Trophoblast cell (in vitro differentiated cells and primary cell): Measurements from ENCODE around the gene SPRTN.
A peak's percentile ranks its signal among the peaks of the same experiment; 100 is the strongest.

Source experiments
- DNase-seq, 2 donors: peaks; one replicate each; pipeline ENCODE4 v3.0.0-alpha.2; 2016
- H2AFZ ChIP-seq: 2 replicates; pipeline ENCODE4 v1.6.1; 2013; ENCODE audit warnings: low read length, moderate library complexity, mild to moderate bottlenecking; ENCODE audit not compliant: insufficient read depth, poor library complexity
- H2AK5ac ChIP-seq: 2 replicates; pipeline ENCODE4 v1.6.1; 2013; ENCODE audit warnings: mild to moderate bottlenecking, low read length
- H2BK120ac ChIP-seq: 2 replicates; pipeline ENCODE4 v1.6.1; 2013; ENCODE audit warnings: low read length, mild to moderate bottlenecking, moderate library complexity; ENCODE audit not compliant: insufficient read depth, poor library complexity
- H2BK12ac ChIP-seq: 2 replicates; pipeline ENCODE4 v1.6.1; 2013; ENCODE audit warnings: mild to moderate bottlenecking, low read length, moderate library complexity
- H2BK5ac ChIP-seq: 2 replicates; pipeline ENCODE4 v1.6.1; 2013; ENCODE audit warnings: low read length, low read depth, moderate library complexity, mild to moderate bottlenecking; ENCODE audit not compliant: poor library complexity
- H3K14ac ChIP-seq: 2 replicates; pipeline ENCODE4 v1.6.1; 2013; ENCODE audit warnings: mild to moderate bottlenecking, low read length
- H3K18ac ChIP-seq: 2 replicates; pipeline ENCODE4 v1.6.1; 2013; ENCODE audit warnings: mild to moderate bottlenecking, low read length
- H3K23ac ChIP-seq: 2 replicates; pipeline ENCODE4 v1.6.1; 2013; ENCODE audit warnings: low read length
- H3K27ac ChIP-seq: 2 replicates; pipeline ENCODE4 v1.5.1; 2013; ENCODE audit warnings: low read depth, mild to moderate bottlenecking, inconsistent platforms, low read length, moderate library complexity
- H3K27me3 ChIP-seq: 2 replicates; pipeline ENCODE4 v1.6.1; 2013; ENCODE audit warnings: inconsistent platforms, mild to moderate bottlenecking, low read length, moderate library complexity; ENCODE audit not compliant: insufficient read depth
- H3K36me3 ChIP-seq, 2 experiments: 1 replicate in 1 of 2; 2 replicates in 1 of 2; pipeline ENCODE4 v1.6.1; 2013; ENCODE audit warnings: low read length in 2 of 2, mild to moderate bottlenecking in 2 of 2, moderate library complexity in 1 of 2; ENCODE audit not compliant: insufficient read depth in 2 of 2, control insufficient read depth in 1 of 2
- H3K4ac ChIP-seq: 2 replicates; pipeline ENCODE4 v1.6.1; 2013; ENCODE audit warnings: low read depth, mild to moderate bottlenecking, low read length, moderate library complexity
- H3K4me1 ChIP-seq, 2 experiments: 1 replicate in 1 of 2; 2 replicates in 1 of 2; pipeline ENCODE4 v1.6.1; 2013; ENCODE audit warnings: low read length in 2 of 2, mild to moderate bottlenecking in 2 of 2, moderate library complexity in 1 of 2; ENCODE audit not compliant: insufficient read depth in 2 of 2, control insufficient read depth in 1 of 2
- H3K4me2 ChIP-seq: 2 replicates; pipeline ENCODE4 v1.6.1; 2013; ENCODE audit warnings: inconsistent platforms, mild to moderate bottlenecking, low read length, moderate library complexity
- H3K4me3 ChIP-seq: 2 replicates; pipeline ENCODE4 v1.5.1; 2013; ENCODE audit warnings: mild to moderate bottlenecking, low read depth, low read length, inconsistent platforms
- H3K79me1 ChIP-seq: one replicate; pipeline ENCODE4 v1.6.1; 2013; ENCODE audit warnings: low read length
- H3K79me2 ChIP-seq: 2 replicates; pipeline ENCODE4 v1.6.1; 2013; ENCODE audit warnings: low read length, mild to moderate bottlenecking; ENCODE audit not compliant: control insufficient read depth, insufficient read depth, poor library complexity
- H3K9ac ChIP-seq: 2 replicates; pipeline ENCODE4 v1.6.1; 2013; ENCODE audit warnings: mild to moderate bottlenecking, low read length
- H3K9me3 ChIP-seq: 2 replicates; pipeline ENCODE4 v1.6.1; 2013; ENCODE audit warnings: low read depth, mild to moderate bottlenecking, control low read depth, inconsistent platforms, low read length; ENCODE audit not compliant: insufficient read depth
- H4K12ac ChIP-seq: 2 replicates; pipeline ENCODE4 v1.6.1; 2013; ENCODE audit warnings: low read depth, mild to moderate bottlenecking, low read length, moderate library complexity
- H4K8ac ChIP-seq: 2 replicates; pipeline ENCODE4 v1.6.1; 2013; ENCODE audit warnings: low read depth, mild to moderate bottlenecking, low read length, moderate library complexity
- H4K91ac ChIP-seq: one replicate; pipeline ENCODE4 v1.6.1; 2013; ENCODE audit warnings: low read depth, mild to moderate bottlenecking, low read length, moderate library complexity
- WGBS: extraction: QIAGEN DNeasy Blood & Tissue Kit; methylation state at CpG from one replicate; pipeline ENCODE4 v1.1.7; 2013; ENCODE audit warnings: missing lambda C conversion rate; ENCODE audit not compliant: insufficient read length, insufficient coverage; ENCODE audit errors: extremely low coverage; 5-methylcytosine and 5-hydroxymethylcytosine counted together

The SPRTN gene

GRCh38 chr1:231387770-231388669 is 49.9 kb downstream of the SPRTN start:
- Histone ChIP-seq H3K18ac (peak overlapping the region; percentile 83), H2AFZ (no peak overlapping the region), H2AK5ac (peak overlapping the region; percentile 77), H3K79me1 (peaks cover 5% of the 10 kb centered on the region), H3K9me3 (no peaks in the 10 kb centered on the region), H2BK120ac (no peak overlapping the region), H3K14ac (peak overlapping the region; percentile 51), H3K4ac (no peak overlapping the region), H3K79me2 (peaks cover 4% of the 10 kb centered on the region), H4K8ac (peak overlapping the region; percentile 32), H3K4me3 (no peak overlapping the region), H3K4me2 (no peak overlapping the region), H3K9ac (no peak overlapping the region), H4K91ac (peak overlapping the region; percentile 52), H3K36me3 (no peaks in the 10 kb centered on the region), H4K12ac (no peak overlapping the region), H2BK5ac (no peak overlapping the region), H3K27ac (peak overlapping the region; percentile 16), H2BK12ac (peak overlapping the region; percentile 75), H3K27me3 (no peaks in the 10 kb centered on the region), H3K4me1 (peaks cover 0 to 9% of the 10 kb centered on the region in 2 experiments), H3K23ac (no peak overlapping the region)
- no peak for DNase-seq
- no CpG with 5 or more reads among the region's 5 CpGs for WGBS

- no peak for DNase-seq
- peaks cover 0 to 17% of the 10 kb centered on the region in 2 experiments for H3K4me1 ChIP-seq
- H4K8ac ChIP-seq = no peak overlapping the region
- no peak overlapping the region for H2AFZ ChIP-seq
- H3K79me2 ChIP-seq = peaks cover 4% of the 10 kb centered on the region
- H3K18ac ChIP-seq = no peak overlapping the region
- H3K27me3 ChIP-seq = no peaks in the 10 kb centered on the region
- H3K9ac ChIP-seq = no peak overlapping the region
- no peak overlapping the region for H2BK120ac ChIP-seq
- H3K9me3 ChIP-seq = no peaks in the 10 kb centered on the region
- no peak overlapping the region for H2BK5ac ChIP-seq
- H3K4me2 ChIP-seq = no peak overlapping the region
- H3K23ac ChIP-seq = no peak overlapping the region
- H4K12ac ChIP-seq = no peak overlapping the region
- H3K36me3 ChIP-seq = no peaks in the 10 kb centered on the region
- no peak overlapping the region for H3K27ac ChIP-seq
- no peak overlapping the region for H3K4me3 ChIP-seq
- no peak overlapping the region for H4K91ac ChIP-seq
- WGBS = no CpG with 5 or more reads among the region's 2 CpGs
- no peak overlapping the region for H2AK5ac ChIP-seq
- H3K14ac ChIP-seq = no peak overlapping the region
- H2BK12ac ChIP-seq = no peak overlapping the region
- H3K79me1 ChIP-seq = peaks cover 11% of the 10 kb centered on the region
- no peak overlapping the region for H3K4ac ChIP-seq
These were observed 52.0 kb downstream of the SPRTN start for GRCh38 chr1:231390071-231390470.

DNA sequence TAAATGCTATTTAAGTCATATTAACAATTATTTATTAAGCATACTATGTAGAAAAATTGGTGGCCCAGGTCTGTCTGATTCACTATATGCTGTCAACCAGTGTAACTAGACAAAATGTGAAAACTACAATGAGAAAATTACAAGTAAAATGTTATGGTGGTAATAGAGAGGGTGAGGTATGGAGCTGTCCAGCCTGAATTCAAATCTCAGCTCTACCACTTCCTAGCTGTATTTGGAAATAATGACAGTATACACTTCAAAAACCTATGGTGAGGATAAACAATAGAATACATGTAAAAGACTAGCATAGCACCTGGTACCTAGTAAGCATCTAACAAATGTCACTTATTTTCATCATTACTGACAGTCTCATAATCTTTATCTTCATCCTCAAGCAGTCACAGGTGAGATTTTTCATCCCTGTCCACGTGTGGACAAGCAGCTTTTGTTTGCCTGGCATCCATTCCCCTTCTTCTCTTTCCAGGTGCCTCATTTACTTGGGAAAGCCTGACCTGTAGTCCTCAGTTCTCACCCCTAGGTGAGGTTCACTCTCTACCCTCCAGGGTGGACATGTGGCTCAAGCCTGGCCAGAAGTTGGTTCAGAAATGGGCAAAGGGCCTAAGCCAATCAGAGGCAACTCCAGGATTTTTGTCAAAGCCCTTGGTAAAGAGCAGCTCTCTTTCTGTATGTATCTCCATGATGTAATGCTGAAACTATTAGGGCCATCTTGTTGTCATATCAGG is 54.5 kb downstream of the SPRTN start:
- no peak overlapping the region for H4K91ac ChIP-seq
- H3K27me3 ChIP-seq = no peaks in the 10 kb centered on the region
- DNase-seq = no peak
- peak overlapping the region; percentile 15 for H2AK5ac ChIP-seq
- H2BK5ac ChIP-seq = no peak overlapping the region
- H3K4me2 ChIP-seq = no peak overlapping the region
- H3K79me1 ChIP-seq = peaks cover 16% of the 10 kb centered on the region
- H2AFZ ChIP-seq = no peak overlapping the region
- H3K4me1 ChIP-seq = peaks cover 2 to 19% of the 10 kb centered on the region in 2 experiments
- no peak overlapping the region for H3K18ac ChIP-seq
- no peak overlapping the region for H3K4ac ChIP-seq
- H4K8ac ChIP-seq = no peak overlapping the region
- no peaks in the 10 kb centered on the region for H3K36me3 ChIP-seq
- peak overlapping the region; percentile 6 for H2BK12ac ChIP-seq
- H4K12ac ChIP-seq = no peak overlapping the region
- H2BK120ac ChIP-seq = peak overlapping the region; percentile 88
- H3K9ac ChIP-seq = no peak overlapping the region
- no peak overlapping the region for H3K27ac ChIP-seq
- H3K79me2 ChIP-seq = peaks cover 4% of the 10 kb centered on the region
- no peak overlapping the region for H3K4me3 ChIP-seq
- no CpG with 5 or more reads among the region's 1 CpG for WGBS
- no peaks in the 10 kb centered on the region for H3K9me3 ChIP-seq
- H3K14ac ChIP-seq = no peak overlapping the region
- no peak overlapping the region for H3K23ac ChIP-seq

- Histone ChIP-seq H2BK5ac (no peak overlapping the region), H2BK12ac (no peak overlapping the region), H3K79me1 (peaks cover 13% of the 10 kb centered on the region), H3K18ac (no peak overlapping the region), H3K14ac (no peak overlapping the region), H4K91ac (no peak overlapping the region), H2AFZ (no peak overlapping the region), H4K8ac (no peak overlapping the region), H2BK120ac (no peak overlapping the region), H3K4ac (no peak overlapping the region), H3K79me2 (peaks cover 1% of the 10 kb centered on the region), H4K12ac (no peak overlapping the region), H3K27ac (peak overlapping the region; percentile 72), H3K4me2 (no peak overlapping the region), H3K23ac (no peak overlapping the region), H3K9me3 (no peaks in the 10 kb centered on the region), H3K27me3 (no peaks in the 10 kb centered on the region), H2AK5ac (no peak overlapping the region), H3K36me3 (no peaks in the 10 kb centered on the region), H3K4me3 (no peak overlapping the region), H3K4me1 (peaks cover 2 to 18% of the 10 kb centered on the region in 2 experiments), H3K9ac (no peak overlapping the region)
- no peak for DNase-seq
These were observed 55.6 kb downstream of the SPRTN start for GRCh38 chr1:231393668-231394067.
